ENCODE results near the gene CCK.
"Not testable (repeated sequence)": the region's sequence is repeated elsewhere in the genome, so short reads cannot be mapped to it uniquely, and the experiment has no call there.

CCK gene

DNA sequence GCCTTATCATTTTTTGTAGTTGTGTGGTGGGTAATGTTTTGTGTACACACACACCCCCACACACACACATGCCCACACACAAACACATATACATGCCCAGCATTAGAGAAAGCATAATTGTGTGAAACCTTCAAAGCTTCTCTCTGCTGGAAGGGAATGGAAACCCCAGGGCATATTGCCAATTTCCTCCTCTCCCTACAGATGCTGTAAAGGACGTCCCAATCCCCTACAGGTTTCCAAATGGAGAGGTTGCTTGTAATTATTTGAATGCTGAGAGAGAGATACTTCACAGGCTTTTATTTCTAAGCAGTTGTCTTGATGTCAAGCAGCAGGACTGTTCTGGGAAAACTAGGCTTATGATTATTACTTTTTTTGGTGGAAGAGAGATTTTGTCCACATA is 23.0 kb upstream of the CCK start:
- no peaks in the 10 kb centered on the region for H3K4me1 ChIP-seq (ENCODE audit: insufficient read depth, low read length)
- no peaks in the 10 kb centered on the region for H3K36me3 ChIP-seq (ENCODE audit: insufficient read depth, low read depth, low read length)
- no peak overlapping the region for H3K4me3 ChIP-seq (ENCODE audit: low read length)
- no peaks in the 10 kb centered on the region for H3K27me3 ChIP-seq (ENCODE audit: insufficient read depth, low read length)
- no peak overlapping the region for H3K9ac ChIP-seq (ENCODE audit: low read depth, low read length)
- H3K9me3 ChIP-seq (ENCODE audit: insufficient read depth, low read depth, low read length): peaks cover 5% of the 10 kb centered on the region; the same call in 1 of the 2 replicates
- no peak overlapping the region for H3K27ac ChIP-seq (ENCODE audit: low read length)

DNA sequence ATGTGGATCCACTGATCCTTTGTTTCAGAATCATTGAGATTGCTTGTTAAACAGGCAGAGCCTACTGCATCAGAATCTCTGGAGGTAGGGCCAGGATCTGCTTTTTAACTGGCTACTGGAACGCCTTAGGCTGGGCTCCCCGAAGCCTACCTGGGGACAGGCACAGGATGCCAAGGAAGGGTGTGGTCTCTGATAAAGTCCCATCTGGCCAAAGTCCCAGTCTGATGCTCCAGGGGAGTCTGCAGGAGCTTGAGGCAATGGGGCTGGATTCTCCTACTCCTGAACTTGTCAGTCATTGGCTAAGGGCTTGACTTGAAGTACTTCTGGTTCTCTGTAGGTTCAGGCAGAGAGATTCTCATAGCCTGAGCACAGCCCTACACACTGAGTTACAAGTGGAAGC is 22.4 kb upstream of the CCK start:
- H3K9me3 ChIP-seq (ENCODE audit: insufficient read depth, low read depth, low read length): peaks cover 5% of the 10 kb centered on the region; the same call in 1 of the 2 replicates
- no peaks in the 10 kb centered on the region for H3K27me3 ChIP-seq (ENCODE audit: insufficient read depth, low read length)
- no peak overlapping the region for H3K27ac ChIP-seq (ENCODE audit: low read length)
- H3K4me1 ChIP-seq (ENCODE audit: insufficient read depth, low read length): no peaks in the 10 kb centered on the region
- H3K9ac ChIP-seq (ENCODE audit: low read depth, low read length): no peak overlapping the region
- no peaks in the 10 kb centered on the region for H3K36me3 ChIP-seq (ENCODE audit: insufficient read depth, low read depth, low read length)
- H3K4me3 ChIP-seq (ENCODE audit: low read length): no peak overlapping the region

- H3K27me3 ChIP-seq (ENCODE audit: insufficient read depth, low read length); H3K9me3 ChIP-seq (ENCODE audit: insufficient read depth, low read depth, low read length); H3K9ac ChIP-seq (ENCODE audit: low read depth, low read length); H3K27ac ChIP-seq (ENCODE audit: low read length); H3K36me3 ChIP-seq (ENCODE audit: insufficient read depth, low read depth, low read length); H3K4me3 ChIP-seq (ENCODE audit: low read length); H3K4me1 ChIP-seq (ENCODE audit: insufficient read depth, low read length): not testable (repeated sequence)
These were observed 21.4 kb upstream of the CCK start for GRCh38 chr3:42287423-42287822.

DNA sequence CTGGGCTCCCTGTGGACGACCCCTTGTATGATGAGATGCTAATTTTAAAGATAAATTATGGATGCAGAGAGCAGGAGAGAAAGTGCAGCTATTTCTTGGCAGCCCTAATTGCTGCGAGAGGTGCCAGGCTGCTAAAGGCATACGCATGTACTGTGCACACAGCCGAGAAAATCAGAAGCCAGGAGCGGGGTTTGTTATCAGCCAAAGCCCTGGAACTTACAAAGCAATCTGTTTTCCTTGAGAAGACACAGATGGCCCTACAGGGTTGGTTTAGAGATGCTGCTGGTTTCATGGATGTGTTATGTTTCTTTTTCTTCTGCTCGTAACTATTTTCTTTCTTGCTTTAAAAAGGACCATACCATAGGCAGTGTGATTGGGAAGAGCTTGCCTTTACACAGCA is 11.7 kb upstream of the CCK start:
- Histone ChIP-seq H3K4me1 (ENCODE audit: insufficient read depth, low read length) (no peaks in the 10 kb centered on the region), H3K9ac (ENCODE audit: low read depth, low read length) (no peak overlapping the region), H3K27ac (ENCODE audit: low read length) (no peak overlapping the region), H3K9me3 (ENCODE audit: insufficient read depth, low read depth, low read length) (peaks cover 27% of the 10 kb centered on the region), H3K4me3 (ENCODE audit: low read length) (no peak overlapping the region), H3K36me3 (ENCODE audit: insufficient read depth, low read depth, low read length) (no peaks in the 10 kb centered on the region), H3K27me3 (ENCODE audit: insufficient read depth, low read length) (no peaks in the 10 kb centered on the region)

DNA sequence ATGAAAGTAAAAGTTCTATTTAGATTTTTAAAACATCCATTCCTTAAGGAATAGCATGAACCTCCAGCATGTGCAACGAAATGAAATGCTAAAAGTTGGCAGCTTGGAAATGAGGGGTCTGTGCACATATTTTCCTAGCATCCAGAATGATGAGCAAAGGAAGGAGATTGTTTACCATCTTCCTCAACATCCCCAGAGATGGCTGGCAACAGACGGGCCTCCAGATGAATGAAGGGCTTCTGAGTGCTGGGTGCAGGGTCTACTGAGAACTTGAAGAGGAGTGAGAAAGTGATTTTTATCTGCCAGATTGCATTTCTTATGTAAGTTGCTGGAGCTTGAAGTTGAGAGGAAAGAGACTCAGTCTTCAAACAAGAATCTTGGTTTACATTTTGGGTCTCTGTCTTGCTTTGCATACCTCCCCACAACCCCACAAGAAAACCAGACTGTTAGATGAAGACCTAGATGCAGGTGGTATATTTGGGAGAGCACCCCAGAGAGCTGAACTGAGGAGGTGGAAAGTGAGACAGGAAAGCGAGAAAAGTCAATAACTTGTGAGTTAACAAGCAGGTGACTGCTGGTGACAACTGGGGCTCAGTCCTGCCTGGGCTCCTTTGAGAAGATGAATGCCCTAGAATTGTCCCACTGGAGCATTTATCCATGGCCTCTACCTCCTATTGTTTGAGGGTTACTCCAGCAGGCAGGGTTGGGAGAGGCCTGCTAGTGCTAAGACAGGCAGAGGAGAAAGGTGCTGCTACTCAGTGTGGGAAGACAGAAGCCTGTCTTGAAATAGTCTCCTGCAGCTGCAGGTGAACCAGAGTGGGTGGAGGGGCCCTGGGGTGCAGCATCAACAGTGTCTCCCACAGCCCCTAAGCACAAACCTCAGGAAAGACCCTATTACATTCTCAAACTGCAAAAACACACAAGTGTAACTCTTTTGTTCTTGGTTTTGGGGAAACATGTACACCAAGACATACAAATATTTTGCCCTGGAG is 10.5 kb upstream of the CCK start:
- H3K27ac ChIP-seq (ENCODE audit: low read length): no peak overlapping the region
- H3K4me3 ChIP-seq (ENCODE audit: low read length): no peak overlapping the region
- H3K9me3 ChIP-seq (ENCODE audit: insufficient read depth, low read depth, low read length): peaks cover 30% of the 10 kb centered on the region
- H3K9ac ChIP-seq (ENCODE audit: low read depth, low read length): no peak overlapping the region
- H3K27me3 ChIP-seq (ENCODE audit: insufficient read depth, low read length): no peaks in the 10 kb centered on the region
- no peaks in the 10 kb centered on the region for H3K4me1 ChIP-seq (ENCODE audit: insufficient read depth, low read length)
- no peaks in the 10 kb centered on the region for H3K36me3 ChIP-seq (ENCODE audit: insufficient read depth, low read depth, low read length)

DNA sequence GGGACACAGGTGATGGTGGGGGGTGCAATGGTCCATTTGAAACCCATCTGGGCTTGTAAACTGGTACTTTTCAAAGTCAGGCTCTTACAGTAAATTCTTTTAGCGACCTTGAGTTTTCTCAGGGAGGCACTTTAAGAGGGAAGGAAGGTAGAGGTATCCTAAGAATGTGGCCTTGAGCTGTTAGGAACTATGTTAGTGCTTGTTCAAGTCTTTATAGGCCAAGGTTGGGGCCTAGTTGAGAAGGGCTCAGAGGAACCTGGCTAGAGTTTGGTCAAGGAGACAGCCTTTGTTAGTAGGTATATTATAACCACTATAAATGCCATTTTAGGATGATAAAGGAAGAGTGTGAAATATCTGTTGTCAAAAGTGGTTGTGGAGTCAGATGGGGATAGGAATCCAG is 9.2 kb upstream of the CCK start:
- H3K4me1 ChIP-seq (ENCODE audit: insufficient read depth, low read length): no peaks in the 10 kb centered on the region

DNA sequence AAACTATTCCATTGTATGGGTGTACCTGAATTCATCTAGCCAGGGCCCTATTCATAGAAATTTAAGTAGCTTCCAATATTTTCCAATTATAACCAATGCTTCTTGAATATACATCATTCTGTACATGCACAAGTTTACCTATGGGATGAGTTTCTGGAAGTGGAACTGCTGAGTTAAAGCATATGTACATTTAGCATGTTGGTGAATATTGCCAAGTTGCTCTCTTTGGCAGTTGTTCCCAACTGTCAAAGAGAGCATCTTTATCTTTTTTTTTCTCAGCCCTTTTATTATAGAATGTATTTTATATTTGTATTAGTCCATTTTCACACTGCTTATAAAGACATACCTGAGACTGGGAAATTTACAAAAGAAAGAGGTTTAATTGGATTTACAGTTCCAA is 8.3 kb upstream of the CCK start:
- peaks cover 9% of the 10 kb centered on the region; the same call in 1 of the 2 replicates for H3K9me3 ChIP-seq (ENCODE audit: insufficient read depth, low read depth, low read length)
- H3K27ac ChIP-seq (ENCODE audit: low read length): no peak overlapping the region
- H3K4me3 ChIP-seq (ENCODE audit: low read length): no peak overlapping the region
- H3K36me3 ChIP-seq (ENCODE audit: insufficient read depth, low read depth, low read length): no peaks in the 10 kb centered on the region
- no peaks in the 10 kb centered on the region; the same call in 1 of the 2 replicates for H3K27me3 ChIP-seq (ENCODE audit: insufficient read depth, low read length)
- no peaks in the 10 kb centered on the region for H3K4me1 ChIP-seq (ENCODE audit: insufficient read depth, low read length)
- H3K9ac ChIP-seq (ENCODE audit: low read depth, low read length): no peak overlapping the region

More for the DNA sequence above, 9.2 kb upstream of the CCK start:
- Histone ChIP-seq H3K36me3 (ENCODE audit: insufficient read depth, low read depth, low read length) (no peaks in the 10 kb centered on the region), H3K9ac (ENCODE audit: low read depth, low read length) (no peak overlapping the region), H3K27me3 (ENCODE audit: insufficient read depth, low read length) (no peaks in the 10 kb centered on the region), H3K27ac (ENCODE audit: low read length) (no peak overlapping the region), H3K4me3 (ENCODE audit: low read length) (no peak overlapping the region), H3K9me3 (ENCODE audit: insufficient read depth, low read depth, low read length) (peaks cover 18% of the 10 kb centered on the region)

DNA sequence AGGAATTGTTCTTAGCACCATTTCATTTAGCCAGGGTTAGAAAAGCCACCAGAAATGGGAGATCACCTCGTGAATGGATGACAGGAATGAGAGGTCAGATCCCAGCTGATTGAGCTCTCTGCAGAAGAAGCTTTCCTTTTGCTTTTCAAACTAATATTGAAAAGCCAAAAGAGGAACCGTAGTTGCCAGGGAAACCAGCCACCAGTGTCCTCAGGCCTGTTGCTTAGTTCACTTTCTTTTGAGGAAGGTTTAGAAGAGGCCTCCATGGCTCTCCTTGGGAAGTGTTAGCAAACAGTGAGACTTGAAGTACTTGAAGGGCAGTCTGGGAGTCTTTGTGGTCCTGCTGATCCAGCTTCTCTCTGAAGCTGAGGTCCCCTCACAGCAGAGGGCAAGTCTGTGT is 7.4 kb upstream of the CCK start:
- H3K36me3 ChIP-seq (ENCODE audit: insufficient read depth, low read depth, low read length): no peaks in the 10 kb centered on the region
- H3K4me1 ChIP-seq (ENCODE audit: insufficient read depth, low read length): no peaks in the 10 kb centered on the region
- H3K4me3 ChIP-seq (ENCODE audit: low read length): no peak overlapping the region
- H3K9ac ChIP-seq (ENCODE audit: low read depth, low read length): no peak overlapping the region
- no peak overlapping the region for H3K27ac ChIP-seq (ENCODE audit: low read length)
- peaks cover 6% of the 10 kb centered on the region; the same call in 1 of the 2 replicates for H3K27me3 ChIP-seq (ENCODE audit: insufficient read depth, low read length)
- 0 out of 2 replicates have a peak, but pooled peaks cover 5% of the 10 kb centered on the region for H3K9me3 ChIP-seq (ENCODE audit: insufficient read depth, low read depth, low read length)

- H3K9ac ChIP-seq (ENCODE audit: low read depth, low read length): no peak overlapping the region
- H3K27ac ChIP-seq (ENCODE audit: low read length): no peak overlapping the region
- H3K36me3 ChIP-seq (ENCODE audit: insufficient read depth, low read depth, low read length): no peaks in the 10 kb centered on the region
- H3K27me3 ChIP-seq (ENCODE audit: insufficient read depth, low read length): peaks cover 15% of the 10 kb centered on the region; the same call in 1 of the 2 replicates
- H3K9me3 ChIP-seq (ENCODE audit: insufficient read depth, low read depth, low read length): 0 out of 2 replicates have a peak, but pooled peaks cover 5% of the 10 kb centered on the region
- no peaks in the 10 kb centered on the region for H3K4me1 ChIP-seq (ENCODE audit: insufficient read depth, low read length)
- H3K4me3 ChIP-seq (ENCODE audit: low read length): no peak overlapping the region
These were observed 5.8 kb upstream of the CCK start for GRCh38 chr3:42271786-42272185.

GRCh38 chr3:42270561-42270960 is 4.6 kb upstream of the CCK start:
- Histone ChIP-seq H3K4me1 (ENCODE audit: insufficient read depth, low read length) (no peaks in the 10 kb centered on the region), H3K27ac (ENCODE audit: low read length) (no peak overlapping the region), H3K4me3 (ENCODE audit: low read length) (no peak overlapping the region), H3K9ac (ENCODE audit: low read depth, low read length) (no peak overlapping the region), H3K36me3 (ENCODE audit: insufficient read depth, low read depth, low read length) (no peaks in the 10 kb centered on the region), H3K27me3 (ENCODE audit: insufficient read depth, low read length) (peaks cover 19% of the 10 kb centered on the region), H3K9me3 (ENCODE audit: insufficient read depth, low read depth, low read length) (0 out of 2 replicates have a peak, but pooled peaks cover 5% of the 10 kb centered on the region)

DNA sequence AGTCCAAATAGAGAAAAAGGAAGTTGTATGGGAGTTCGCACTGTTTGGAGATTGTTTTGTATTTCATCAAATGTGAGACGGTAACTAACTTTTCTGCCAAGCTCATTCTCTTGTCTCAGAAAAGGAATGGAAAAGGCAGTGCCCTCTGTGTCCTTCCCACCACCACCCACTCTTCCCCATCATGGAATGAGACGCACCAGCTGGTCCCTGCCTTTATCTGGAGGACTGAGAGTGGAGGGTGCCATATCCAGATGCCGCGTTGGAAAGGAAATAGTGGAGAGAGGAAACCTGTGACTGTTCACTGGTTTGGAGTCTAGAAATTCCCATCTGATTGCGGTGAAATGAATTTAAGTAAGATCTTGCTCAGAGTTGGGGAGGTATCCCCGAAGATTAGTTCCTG is 3.7 kb upstream of the CCK start:
- H3K9me3 ChIP-seq (ENCODE audit: insufficient read depth, low read depth, low read length): 0 out of 2 replicates have a peak, but pooled peaks cover 5% of the 10 kb centered on the region
- H3K27me3 ChIP-seq (ENCODE audit: insufficient read depth, low read length): peaks cover 28% of the 10 kb centered on the region
- H3K36me3 ChIP-seq (ENCODE audit: insufficient read depth, low read depth, low read length): no peaks in the 10 kb centered on the region

GRCh38 chr3:42267878-42268277 is 1.9 kb upstream of the CCK start:
- H3K27me3 ChIP-seq (ENCODE audit: insufficient read depth, low read length): peaks cover 46% of the 10 kb centered on the region
- H3K27ac ChIP-seq (ENCODE audit: low read length): no peak overlapping the region
- H3K9ac ChIP-seq (ENCODE audit: low read depth, low read length): no peak overlapping the region
- peaks cover 3% of the 10 kb centered on the region for H3K4me1 ChIP-seq (ENCODE audit: insufficient read depth, low read length)
- peaks cover 8% of the 10 kb centered on the region; the same call in 1 of the 2 replicates for H3K9me3 ChIP-seq (ENCODE audit: insufficient read depth, low read depth, low read length)
- H3K4me3 ChIP-seq (ENCODE audit: low read length): no peak overlapping the region
- H3K36me3 ChIP-seq (ENCODE audit: insufficient read depth, low read depth, low read length): no peaks in the 10 kb centered on the region

More for the DNA sequence above, 3.7 kb upstream of the CCK start:
- Histone ChIP-seq H3K9ac (ENCODE audit: low read depth, low read length) (no peak overlapping the region), H3K4me1 (ENCODE audit: insufficient read depth, low read length) (no peaks in the 10 kb centered on the region), H3K27ac (ENCODE audit: low read length) (no peak overlapping the region), H3K4me3 (ENCODE audit: low read length) (no peak overlapping the region)

All from iPS-20b (cell line).